Osteoblast (primary cell): ENCODE measurements around the gene UGGT2. TPM values are rescaled to one million over a fixed set of nuclear protein-coding genes. Genes with fewer than 3 reads are reported as not detected.

Experiments
- DNase-seq: peaks from one replicate; pipeline ENCODE4 v3.0.0; 2011; ENCODE audit warnings: low spot score, mixed read lengths; ENCODE audit not compliant: insufficient read length; ENCODE audit errors: missing footprints
- H2AFZ ChIP-seq: 2 replicates; pipeline ENCODE4 v1.6.0; 2011; ENCODE audit warnings: mild to moderate bottlenecking, low read length
- H3K27ac ChIP-seq: 2 replicates; pipeline ENCODE4 v1.5.1; 2011; ENCODE audit warnings: mild to moderate bottlenecking, low read depth, low read length, moderate library complexity
- H3K27me3 ChIP-seq: 2 replicates; pipeline ENCODE4 v1.6.0; 2012; ENCODE audit warnings: mild to moderate bottlenecking, control low read depth, inconsistent platforms, low read length, moderate library complexity; ENCODE audit not compliant: insufficient read depth
- H3K36me3 ChIP-seq: 2 replicates; pipeline ENCODE4 v1.5.1; 2011; ENCODE audit warnings: mild to moderate bottlenecking, low read length, control low read depth, moderate library complexity; ENCODE audit not compliant: insufficient read depth
- H3K4me1 ChIP-seq: 2 replicates; pipeline ENCODE4 v1.5.1; 2011; ENCODE audit warnings: mild to moderate bottlenecking, low read length, control low read depth, moderate library complexity; ENCODE audit not compliant: insufficient read depth
- H3K4me2 ChIP-seq: 2 replicates; pipeline ENCODE4 v1.6.0; 2011; ENCODE audit warnings: mild to moderate bottlenecking, low read length; ENCODE audit not compliant: insufficient read depth
- H3K4me3 ChIP-seq: fragments of 200-600 bp; sonication (generic); 3 replicates; pipeline ENCODE4 v1.5.1; 2012; ENCODE audit warnings: mild to moderate bottlenecking, low read length, inconsistent platforms; ENCODE audit not compliant: insufficient read depth
- H3K79me2 ChIP-seq: 2 replicates; pipeline ENCODE4 v1.6.0; 2012; ENCODE audit warnings: mild to moderate bottlenecking, low read length, control low read depth, inconsistent platforms; ENCODE audit not compliant: insufficient read depth
- H3K9me3 ChIP-seq: 2 replicates; pipeline ENCODE4 v1.5.1; 2011; ENCODE audit warnings: low read depth, low read length, control low read depth
- H4K20me1 ChIP-seq: 2 replicates; pipeline ENCODE4 v1.6.0; 2012; ENCODE audit warnings: mild to moderate bottlenecking, low read length, control low read depth; ENCODE audit not compliant: insufficient read depth
- total RNA-seq: library from RNA; depleted of rRNA; stranded (reverse); fragments of >200 nt; gene quantifications from 2 replicates; pipeline ENCODE4 v1.2.3, GENCODE V29; 2012
- TF ChIP-seq, protein P1 (sequence below): IDR thresholded peaks from 2 replicates; pipeline ENCODE4 v1.5.1; 2011; ENCODE audit warnings: mild to moderate bottlenecking, low read depth, low read length, moderate library complexity; ENCODE audit errors: extremely low read depth

Gene UGGT2
- total RNA-seq, 1 donor = 78.2 TPM

DNA sequence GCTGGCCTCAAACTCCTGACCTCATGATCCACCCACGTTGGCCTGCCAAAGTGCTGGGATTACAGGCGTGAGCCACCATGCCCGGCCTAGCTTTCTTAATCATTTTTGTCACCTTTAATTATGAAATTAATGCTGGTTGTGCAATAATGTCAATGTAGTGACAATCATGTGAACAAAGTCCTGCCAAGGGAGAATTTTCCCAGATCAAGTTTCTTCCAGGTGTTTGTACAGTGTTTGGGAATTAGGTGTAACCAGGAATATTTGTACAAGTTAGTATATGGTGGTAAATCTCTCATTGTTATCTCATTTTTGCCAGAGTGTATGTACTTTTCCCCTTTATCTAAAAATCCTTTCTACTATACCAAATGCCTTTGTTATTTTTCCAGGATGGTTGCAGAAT is 171.1 kb downstream of the UGGT2 start:
- TF ChIP-seq, protein P1, sequence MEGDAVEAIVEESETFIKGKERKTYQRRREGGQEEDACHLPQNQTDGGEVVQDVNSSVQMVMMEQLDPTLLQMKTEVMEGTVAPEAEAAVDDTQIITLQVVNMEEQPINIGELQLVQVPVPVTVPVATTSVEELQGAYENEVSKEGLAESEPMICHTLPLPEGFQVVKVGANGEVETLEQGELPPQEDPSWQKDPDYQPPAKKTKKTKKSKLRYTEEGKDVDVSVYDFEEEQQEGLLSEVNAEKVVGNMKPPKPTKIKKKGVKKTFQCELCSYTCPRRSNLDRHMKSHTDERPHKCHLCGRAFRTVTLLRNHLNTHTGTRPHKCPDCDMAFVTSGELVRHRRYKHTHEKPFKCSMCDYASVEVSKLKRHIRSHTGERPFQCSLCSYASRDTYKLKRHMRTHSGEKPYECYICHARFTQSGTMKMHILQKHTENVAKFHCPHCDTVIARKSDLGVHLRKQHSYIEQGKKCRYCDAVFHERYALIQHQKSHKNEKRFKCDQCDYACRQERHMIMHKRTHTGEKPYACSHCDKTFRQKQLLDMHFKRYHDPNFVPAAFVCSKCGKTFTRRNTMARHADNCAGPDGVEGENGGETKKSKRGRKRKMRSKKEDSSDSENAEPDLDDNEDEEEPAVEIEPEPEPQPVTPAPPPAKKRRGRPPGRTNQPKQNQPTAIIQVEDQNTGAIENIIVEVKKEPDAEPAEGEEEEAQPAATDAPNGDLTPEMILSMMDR = no peak
- H3K27me3 ChIP-seq = no peaks in the 10 kb centered on the region
- no peaks in the 10 kb centered on the region for H4K20me1 ChIP-seq
- no peak for DNase-seq
- no peaks in the 10 kb centered on the region for H3K4me1 ChIP-seq
- H2AFZ ChIP-seq = no peak overlapping the region
- H3K79me2 ChIP-seq = no peaks in the 10 kb centered on the region
- H3K4me3 ChIP-seq = no peak overlapping the region
- H3K27ac ChIP-seq = no peak overlapping the region
- no peak overlapping the region for H3K4me2 ChIP-seq
- H3K9me3 ChIP-seq = no peaks in the 10 kb centered on the region
- peaks cover 10% of the 10 kb centered on the region for H3K36me3 ChIP-seq

DNA sequence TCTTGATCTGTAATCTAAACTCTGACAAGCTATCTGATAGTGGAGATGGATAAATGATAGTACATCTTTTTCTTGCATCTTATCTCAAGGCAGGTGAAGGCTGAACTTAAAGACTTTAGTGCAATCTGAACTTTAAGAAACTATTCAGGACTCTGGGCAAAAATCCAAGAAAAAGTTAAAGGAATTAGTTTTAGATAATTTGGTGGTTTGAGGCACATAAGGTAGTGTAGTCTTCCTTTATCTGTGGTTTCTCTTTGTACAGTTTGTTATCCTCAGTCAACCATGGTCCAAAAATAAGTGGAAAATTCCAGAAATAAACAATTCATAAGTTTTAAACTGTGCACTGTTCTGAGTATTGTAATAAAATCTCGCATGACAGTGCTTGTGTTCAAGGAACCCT is 172.9 kb downstream of the UGGT2 start:
- no peak overlapping the region for H3K27ac ChIP-seq
- no peaks in the 10 kb centered on the region for H3K4me1 ChIP-seq
- no peaks in the 10 kb centered on the region for H3K79me2 ChIP-seq
- H3K9me3 ChIP-seq = no peaks in the 10 kb centered on the region
- no peak overlapping the region for H3K4me3 ChIP-seq
- no peak overlapping the region for H2AFZ ChIP-seq
- TF ChIP-seq, protein P1 = no peak
- no peaks in the 10 kb centered on the region for H3K27me3 ChIP-seq
- H4K20me1 ChIP-seq = no peaks in the 10 kb centered on the region
- DNase-seq = no peak
- peaks cover 10% of the 10 kb centered on the region for H3K36me3 ChIP-seq
- H3K4me2 ChIP-seq = no peak overlapping the region

DNA sequence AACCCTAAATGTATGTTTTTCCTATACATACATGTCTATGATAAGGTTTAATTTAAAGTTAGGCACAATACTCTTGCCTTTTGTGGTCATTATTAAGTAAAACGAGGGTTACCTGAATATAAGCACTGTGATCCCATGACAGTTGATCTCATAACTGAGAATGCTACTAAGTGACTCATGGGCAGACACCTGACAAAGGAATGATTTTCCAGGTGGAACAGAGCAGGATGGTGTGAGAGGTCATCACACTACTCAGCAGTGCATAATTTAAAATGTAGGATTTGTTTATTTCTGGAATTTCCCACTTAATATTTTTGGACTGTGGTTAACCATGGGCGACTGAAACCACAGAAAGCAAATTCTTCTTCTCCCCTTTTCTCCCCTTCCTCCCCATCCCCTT is 178.9 kb downstream of the UGGT2 start:
- Histone ChIP-seq H3K9me3 (no peaks in the 10 kb centered on the region), H3K4me2 (no peak overlapping the region), H4K20me1 (no peaks in the 10 kb centered on the region), H3K27ac (no peak overlapping the region), H3K79me2 (no peaks in the 10 kb centered on the region), H3K27me3 (no peaks in the 10 kb centered on the region), H3K4me3 (no peak overlapping the region), H3K36me3 (peaks cover 11% of the 10 kb centered on the region), H3K4me1 (no peaks in the 10 kb centered on the region), H2AFZ (no peak overlapping the region)
- TF ChIP-seq, protein P1 = no peak
- DNase-seq = no peak

DNA sequence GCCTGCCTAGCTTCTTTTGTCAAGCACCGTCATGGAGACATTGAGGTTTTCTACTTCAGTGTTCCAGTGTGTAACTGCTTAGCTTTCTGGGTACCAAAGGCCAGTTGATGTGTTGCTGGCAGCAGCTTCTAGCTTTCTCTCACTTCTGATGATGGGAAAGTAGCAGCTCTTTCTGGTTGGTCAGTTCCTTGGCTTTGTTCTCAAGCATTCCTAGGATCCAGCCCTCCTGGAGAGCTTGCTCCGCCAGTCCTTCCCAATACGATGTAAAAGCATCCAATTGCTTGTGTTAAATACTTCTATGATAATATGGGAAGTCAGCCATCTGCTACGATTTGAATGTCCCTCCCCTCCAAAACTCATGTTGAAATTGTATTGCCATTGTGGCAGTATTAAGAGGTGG is 182.8 kb downstream of the UGGT2 start:
- no peak overlapping the region for H2AFZ ChIP-seq
- no peaks in the 10 kb centered on the region for H3K79me2 ChIP-seq
- H3K27ac ChIP-seq = no peak overlapping the region
- no peaks in the 10 kb centered on the region for H4K20me1 ChIP-seq
- DNase-seq = no peak
- H3K9me3 ChIP-seq = no peaks in the 10 kb centered on the region
- no peak overlapping the region for H3K4me2 ChIP-seq
- H3K36me3 ChIP-seq = peaks cover 11% of the 10 kb centered on the region
- H3K4me1 ChIP-seq = no peaks in the 10 kb centered on the region
- TF ChIP-seq, protein P1 = no peak
- H3K27me3 ChIP-seq = no peaks in the 10 kb centered on the region
- H3K4me3 ChIP-seq = no peak overlapping the region
